ENCODE data around the gene KIDINS220. TPM values are rescaled to one million over a fixed set of nuclear protein-coding genes. Genes with fewer than 3 reads are reported as not detected.

Gene KIDINS220
- total and polyA plus RNA-seq, 2 experiments from 2014 or later = 12.8 to 38.2 TPM

DNA sequence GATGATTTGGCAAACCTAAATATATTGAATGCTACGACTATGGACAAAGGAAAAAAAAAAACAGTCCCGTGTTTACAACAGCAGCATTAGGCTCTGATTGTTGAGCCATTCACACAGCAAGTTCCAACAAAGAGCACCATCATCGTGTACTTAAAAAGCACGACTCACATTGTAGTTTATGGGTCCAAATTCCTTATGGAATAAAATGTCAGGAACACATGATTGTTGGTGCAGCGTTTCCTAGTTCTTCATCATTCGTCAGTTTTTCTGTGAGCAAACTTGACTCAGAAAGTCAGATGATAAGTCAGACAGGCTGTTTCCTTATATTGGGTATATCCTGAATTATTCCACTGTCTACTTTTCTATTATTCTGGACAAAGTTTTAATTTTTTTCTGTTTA is 10.0 kb upstream of the KIDINS220 start:
- TF ChIP-seq CREB1 (CRISPR knock-in tag; IDR thresholded peaks at IDR 0.05; ENCODE audit: low read depth) (no peak), ETS1 (IDR thresholded peaks at IDR 0.05) (no peak), STAT1 (IDR thresholded peaks at IDR 0.05; ENCODE audit: unreplicated experiment) (no peak), ZNF331 (CRISPR knock-in tag; IDR thresholded peaks at IDR 0.05; ENCODE audit: low read depth) (no peak), JUNB (IDR thresholded peaks at IDR 0.05; ENCODE audit: unreplicated experiment) (no peak), NANOG (IDR thresholded peaks at IDR 0.05; ENCODE audit: borderline replicate concordance) (no peak), EZH2phosphoT487 (IDR thresholded peaks at IDR 0.05; ENCODE audit: unreplicated experiment) (no peak), POLR2AphosphoS5 (IDR thresholded peaks at IDR 0.05; ENCODE audit: low read depth) (no peak), ZNF114 (CRISPR knock-in tag; IDR thresholded peaks at IDR 0.05) (no peak), REST (IDR thresholded peaks at IDR 0.05; ENCODE audit: unreplicated experiment) (no peak), EZH2 (IDR thresholded peaks at IDR 0.05; ENCODE audit: low read depth, unreplicated experiment) (no peak), ZNF462 (CRISPR knock-in tag; IDR thresholded peaks at IDR 0.05) (no peak)
- TF ChIP-seq, protein P1, sequence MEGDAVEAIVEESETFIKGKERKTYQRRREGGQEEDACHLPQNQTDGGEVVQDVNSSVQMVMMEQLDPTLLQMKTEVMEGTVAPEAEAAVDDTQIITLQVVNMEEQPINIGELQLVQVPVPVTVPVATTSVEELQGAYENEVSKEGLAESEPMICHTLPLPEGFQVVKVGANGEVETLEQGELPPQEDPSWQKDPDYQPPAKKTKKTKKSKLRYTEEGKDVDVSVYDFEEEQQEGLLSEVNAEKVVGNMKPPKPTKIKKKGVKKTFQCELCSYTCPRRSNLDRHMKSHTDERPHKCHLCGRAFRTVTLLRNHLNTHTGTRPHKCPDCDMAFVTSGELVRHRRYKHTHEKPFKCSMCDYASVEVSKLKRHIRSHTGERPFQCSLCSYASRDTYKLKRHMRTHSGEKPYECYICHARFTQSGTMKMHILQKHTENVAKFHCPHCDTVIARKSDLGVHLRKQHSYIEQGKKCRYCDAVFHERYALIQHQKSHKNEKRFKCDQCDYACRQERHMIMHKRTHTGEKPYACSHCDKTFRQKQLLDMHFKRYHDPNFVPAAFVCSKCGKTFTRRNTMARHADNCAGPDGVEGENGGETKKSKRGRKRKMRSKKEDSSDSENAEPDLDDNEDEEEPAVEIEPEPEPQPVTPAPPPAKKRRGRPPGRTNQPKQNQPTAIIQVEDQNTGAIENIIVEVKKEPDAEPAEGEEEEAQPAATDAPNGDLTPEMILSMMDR (conservative IDR thresholded peaks at IDR 0.05; ENCODE audit: low read depth in 2 of 2) = no peak
- Mint-ChIP-seq H3K4me3 (no peak overlapping the region), H3K4me1 (peaks cover 6% of the 10 kb centered on the region; the same call in 1 of the 3 replicates)

More for the DNA sequence above, 10.0 kb upstream of the KIDINS220 start:
- no peaks in the 10 kb centered on the region for H3K27me3 ChIP-seq (ENCODE audit: insufficient read depth)
- DNase-seq (ENCODE audit: low spot score) (no peak), ATAC-seq (no peak)
- Mint-ChIP-seq H3K27me3 (ENCODE audit: insufficient read depth, low read depth, poor library complexity) (no peaks in the 10 kb centered on the region), H3K27ac (no peak overlapping the region), H3K36me3 (ENCODE audit: low read depth) (no peaks in the 10 kb centered on the region), H3K9me3 (no peaks in the 10 kb centered on the region)
- H3F3A ChIP-seq (replicated peaks; ENCODE audit: low read depth) = no peaks in the 10 kb centered on the region
- no peak overlapping the region for H3K27ac ChIP-seq (ENCODE audit: low read depth)
- H4K20me1 ChIP-seq (replicated peaks; ENCODE audit: insufficient read depth) = no peaks in the 10 kb centered on the region
- no peaks in the 10 kb centered on the region for H3K79me2 ChIP-seq (replicated peaks; ENCODE audit: insufficient read depth)
- H3K4me1 ChIP-seq (ENCODE audit: insufficient read depth) = no peaks in the 10 kb centered on the region
- H3K4me3 ChIP-seq = no peak overlapping the region
- H3K4me2 ChIP-seq = no peak overlapping the region
- H3K36me3 ChIP-seq (ENCODE audit: insufficient read depth) = no peaks in the 10 kb centered on the region
- peaks cover 2% of the 10 kb centered on the region; the same call in 1 of the 2 replicates for H3K9me2 ChIP-seq (ENCODE audit: insufficient read depth)
- no peak overlapping the region for H2AFZ ChIP-seq

All from GM23338 (cell line).